Gastrocnemius medialis (tissue), 4 donors: ENCODE data around the gene AMH.

Experiments
- CTCF ChIP-seq, 5 experiments: fragments of 450-650 bp in 3 of 5; fragments of 200-600 bp in 2 of 5; sonication (generic) in 2 of 5; IDR thresholded peaks in 4 of 5; conservative IDR thresholded peaks in 1 of 5; 1 replicate in 4 of 5; 2 replicates in 1 of 5; pipeline ENCODE4 v1.5.1; 2016 to 2019; ENCODE audit warnings: antibody characterized with exemption in 5 of 5, mild to moderate bottlenecking in 3 of 5, moderate library complexity in 3 of 5
- POLR2A ChIP-seq, 2 donors: fragments of 450-650 bp; IDR thresholded peaks; one replicate each; pipeline ENCODE4 v1.6.1; 2017; ENCODE audit warnings: antibody characterized with exemption in 2 of 2, mild to moderate bottlenecking in 2 of 2, moderate library complexity in 2 of 2

DNA sequence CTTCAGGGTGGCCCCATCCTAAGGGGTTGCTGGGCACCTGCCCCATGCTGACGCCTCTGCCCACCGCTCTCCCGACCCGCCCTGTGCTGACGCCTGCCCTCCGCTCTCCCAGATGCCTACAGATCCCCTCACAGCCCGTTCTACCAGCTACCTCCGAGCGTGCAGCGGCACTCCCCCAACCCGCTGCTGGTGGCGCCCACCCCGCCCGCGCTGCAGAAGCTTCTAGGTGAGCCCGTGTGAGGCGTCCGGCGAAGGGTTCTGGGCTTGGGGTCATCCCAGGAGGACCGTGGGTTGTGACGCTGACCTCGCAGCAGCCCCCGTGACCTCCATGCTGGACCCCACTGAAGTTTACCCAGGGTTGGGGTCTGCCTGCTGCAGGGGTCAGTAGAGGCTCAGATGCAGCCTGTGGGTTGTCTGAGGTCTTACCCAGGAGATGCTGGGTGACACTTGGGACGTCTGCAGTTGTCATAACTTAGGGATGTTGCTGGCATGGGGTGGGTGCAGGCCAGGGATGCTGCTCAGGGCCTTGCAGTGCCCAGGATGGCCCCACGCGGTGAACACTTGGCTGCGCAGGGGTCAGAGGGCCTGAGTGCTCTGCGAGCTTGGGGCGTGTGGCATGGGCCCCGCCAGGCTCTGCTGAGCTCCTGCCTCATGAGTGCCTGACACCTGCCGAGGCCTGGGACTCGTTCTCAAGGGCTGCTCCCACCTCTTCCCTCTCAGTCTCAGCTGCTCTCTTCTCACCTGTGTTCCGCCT, 38.0 kb upstream of the AMH start:
- no peak for TF ChIP-seq POLR2A (IDR thresholded peaks at IDR 0.05)
- no peak for TF ChIP-seq CTCF (IDR thresholded peaks at IDR 0.05 in 4 of 5, conservative IDR thresholded peaks at IDR 0.05 in 1 of 5)
